ENCODE results near the gene HOATZ.

The HOATZ gene

DNA sequence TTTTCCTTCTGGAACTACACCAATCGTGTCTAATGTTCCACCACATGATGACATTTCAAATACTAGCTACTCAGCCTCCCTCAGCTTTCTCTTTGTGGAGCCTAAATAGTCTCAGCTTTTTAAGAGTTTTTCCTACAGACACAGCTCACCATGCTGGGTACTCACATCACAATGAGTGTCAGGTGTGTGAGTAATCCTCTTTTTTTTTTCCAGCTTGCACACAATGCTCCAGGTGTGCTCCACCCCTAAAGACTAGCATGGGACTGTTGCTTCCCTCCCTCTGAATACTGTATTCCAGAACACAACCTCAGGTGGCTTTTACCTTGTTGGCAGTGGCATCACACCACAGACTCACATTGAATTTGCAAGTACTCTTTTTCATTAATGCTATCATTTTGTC lies 14.1 kb upstream of the HOATZ start:
- no peak for DNase-seq (ENCODE audit: low read depth)
- TF ChIP-seq, protein P1, sequence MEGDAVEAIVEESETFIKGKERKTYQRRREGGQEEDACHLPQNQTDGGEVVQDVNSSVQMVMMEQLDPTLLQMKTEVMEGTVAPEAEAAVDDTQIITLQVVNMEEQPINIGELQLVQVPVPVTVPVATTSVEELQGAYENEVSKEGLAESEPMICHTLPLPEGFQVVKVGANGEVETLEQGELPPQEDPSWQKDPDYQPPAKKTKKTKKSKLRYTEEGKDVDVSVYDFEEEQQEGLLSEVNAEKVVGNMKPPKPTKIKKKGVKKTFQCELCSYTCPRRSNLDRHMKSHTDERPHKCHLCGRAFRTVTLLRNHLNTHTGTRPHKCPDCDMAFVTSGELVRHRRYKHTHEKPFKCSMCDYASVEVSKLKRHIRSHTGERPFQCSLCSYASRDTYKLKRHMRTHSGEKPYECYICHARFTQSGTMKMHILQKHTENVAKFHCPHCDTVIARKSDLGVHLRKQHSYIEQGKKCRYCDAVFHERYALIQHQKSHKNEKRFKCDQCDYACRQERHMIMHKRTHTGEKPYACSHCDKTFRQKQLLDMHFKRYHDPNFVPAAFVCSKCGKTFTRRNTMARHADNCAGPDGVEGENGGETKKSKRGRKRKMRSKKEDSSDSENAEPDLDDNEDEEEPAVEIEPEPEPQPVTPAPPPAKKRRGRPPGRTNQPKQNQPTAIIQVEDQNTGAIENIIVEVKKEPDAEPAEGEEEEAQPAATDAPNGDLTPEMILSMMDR (conservative IDR thresholded peaks at IDR 0.05; ENCODE audit: low read depth, low read length): no peak
- H3K4me3 ChIP-seq (ENCODE audit: low read depth, low read length): no peak overlapping the region

DNA sequence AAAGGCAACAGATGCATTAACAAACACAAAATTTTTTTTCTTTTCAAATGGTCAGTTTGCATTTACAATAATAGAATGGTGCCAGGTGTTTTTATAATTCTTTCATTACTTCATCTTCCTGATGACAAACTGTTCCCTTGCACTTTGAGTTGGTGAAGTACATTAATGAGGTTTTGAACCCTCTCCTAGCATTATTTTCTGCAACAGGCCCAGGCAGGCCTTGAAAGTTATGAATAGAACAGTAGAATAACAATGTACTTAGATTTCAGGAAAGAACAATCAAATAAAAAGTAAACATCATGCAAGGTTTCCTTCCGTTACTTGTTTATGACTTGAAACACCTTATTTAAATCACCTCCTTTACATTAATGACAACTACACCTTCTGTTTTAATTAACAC lies 12.0 kb upstream of the HOATZ start:
- DNase-seq (ENCODE audit: low read depth): no peak
- TF ChIP-seq, protein P1 (conservative IDR thresholded peaks at IDR 0.05; ENCODE audit: low read depth, low read length): no peak

DNA sequence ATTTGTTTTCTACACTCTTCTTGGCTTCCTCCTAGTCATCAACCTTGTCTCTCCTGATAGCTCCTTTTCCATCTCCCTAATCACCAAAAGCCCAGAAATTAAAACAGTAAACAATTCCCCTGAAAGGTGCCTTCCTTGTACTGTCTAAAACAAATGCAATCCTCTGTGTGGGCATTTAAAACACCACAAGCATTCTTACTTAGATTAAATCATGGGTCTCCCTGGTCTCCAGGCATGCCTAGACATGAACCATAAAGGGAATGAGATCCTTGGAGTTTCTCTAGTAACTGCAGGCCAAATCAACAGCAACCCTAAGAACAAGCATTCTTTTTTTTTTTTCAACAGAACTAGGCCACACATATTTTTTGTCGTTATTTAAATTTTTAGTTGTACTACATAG lies 4.3 kb upstream of the HOATZ start:
- TF ChIP-seq, protein P1 (conservative IDR thresholded peaks at IDR 0.05; ENCODE audit: low read depth, low read length): no peak
- no peak for DNase-seq (ENCODE audit: low read depth)
- no peak overlapping the region for H3K4me3 ChIP-seq (ENCODE audit: low read depth, low read length)

More for the DNA sequence above, 12.0 kb upstream of the HOATZ start:
- H3K4me3 ChIP-seq (ENCODE audit: low read depth, low read length): no peak overlapping the region

DNA sequence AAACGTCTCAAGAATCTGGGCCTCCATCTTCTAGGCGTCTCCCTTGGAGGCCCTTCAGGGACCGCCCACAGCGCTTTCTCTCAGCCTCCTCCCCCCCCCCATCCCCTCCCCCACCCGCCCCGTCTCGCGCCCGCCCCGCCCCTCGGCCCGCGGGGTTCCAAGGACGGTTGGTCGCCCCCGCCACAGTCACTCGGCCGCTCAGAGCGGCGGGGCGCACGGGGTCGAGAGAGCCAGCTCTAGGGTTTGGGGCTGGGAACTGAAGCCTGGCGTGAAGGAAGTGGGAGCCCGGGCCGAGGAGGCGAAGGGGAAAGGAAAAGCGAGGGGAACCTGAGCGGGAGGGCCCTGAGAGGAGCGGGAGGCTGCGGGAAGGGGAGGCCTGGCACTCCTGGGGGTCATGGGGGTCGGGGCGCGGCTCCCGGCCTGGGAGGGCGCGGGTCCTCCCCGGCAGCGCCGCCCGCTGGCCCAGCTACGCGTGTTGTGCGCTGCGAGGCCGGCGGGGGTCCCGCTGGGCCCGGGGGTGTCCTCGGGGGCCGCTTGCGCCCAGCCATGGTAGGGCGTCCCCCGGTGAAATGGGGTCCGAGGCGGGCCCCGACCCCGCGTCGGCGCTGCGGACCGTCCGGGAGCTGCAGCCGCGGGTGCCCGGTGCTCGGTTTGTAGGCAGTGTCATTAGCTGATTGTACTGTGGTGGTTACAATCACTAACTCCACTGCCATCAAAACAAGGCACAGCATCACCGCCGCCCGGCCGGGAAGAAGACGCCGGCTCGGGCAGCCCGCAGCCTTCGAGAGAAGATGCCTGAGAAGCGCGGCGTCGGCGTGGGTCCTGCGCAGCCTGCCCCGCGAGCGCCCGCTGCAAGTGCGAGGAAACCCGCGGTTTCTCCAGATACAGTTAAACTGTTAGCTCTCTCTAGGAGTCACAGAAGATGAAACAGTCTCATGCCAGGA lies 2.0 kb upstream of the HOATZ start, which contains the start of gene BTG4:
BTG4 (minus strand) TSS at position 91 of the 944 bp plus-strand sequence. CDS start 13,610 bp downstream, outside the sequence.
- no peak for DNase-seq (ENCODE audit: low read depth)
- peak within 1 kb of the TSS; percentile 55 for H3K4me3 ChIP-seq (ENCODE audit: low read depth, low read length)
- TF ChIP-seq, protein P1 (conservative IDR thresholded peaks at IDR 0.05; ENCODE audit: low read depth, low read length): no peak

DNA sequence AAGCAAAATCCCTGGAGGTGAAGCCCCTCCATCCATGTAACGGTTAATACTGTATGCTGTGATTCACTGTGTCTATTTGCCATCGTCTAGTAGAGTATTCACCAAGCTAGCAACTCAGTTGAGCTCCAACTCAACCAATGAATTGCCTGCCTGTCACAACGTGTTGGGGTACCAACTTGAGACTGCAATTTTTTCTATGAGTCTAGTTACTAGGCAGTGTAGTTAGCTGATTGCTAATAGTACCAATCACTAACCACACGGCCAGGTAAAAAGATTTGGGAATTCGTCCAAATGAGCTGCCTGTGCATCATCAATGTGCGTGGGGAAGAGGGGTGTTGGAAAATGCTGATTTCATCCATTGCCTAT lies 1.4 kb upstream of the HOATZ start:
- DNase-seq (ENCODE audit: low read depth): no peak
- H3K4me3 ChIP-seq (ENCODE audit: low read depth, low read length): peak overlapping the region; percentile 55
- TF ChIP-seq, protein P1 (conservative IDR thresholded peaks at IDR 0.05; ENCODE audit: low read depth, low read length): no peak

DNA sequence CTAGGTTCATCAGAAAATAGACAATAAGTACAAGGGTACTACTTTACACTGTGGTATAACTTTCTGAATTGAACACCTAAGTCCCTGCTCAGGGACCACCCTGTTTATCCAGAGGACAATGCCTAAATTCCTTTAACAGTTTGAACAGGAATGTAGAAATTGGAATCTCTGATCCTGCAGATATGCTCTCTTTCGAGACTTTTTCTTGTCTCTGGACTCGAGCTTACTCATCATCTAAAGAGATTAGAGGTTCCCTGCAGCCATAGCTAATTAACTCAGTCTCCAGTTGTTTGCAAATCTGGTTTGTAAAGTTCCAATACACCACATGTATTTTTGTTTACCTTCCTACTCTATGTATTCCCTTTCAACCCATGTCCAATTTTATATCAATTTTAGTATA lies 1.0 kb downstream of the HOATZ start:
- TF ChIP-seq, protein P1 (conservative IDR thresholded peaks at IDR 0.05; ENCODE audit: low read depth, low read length): no peak
- H3K4me3 ChIP-seq (ENCODE audit: low read depth, low read length): no peak overlapping the region
- no peak for DNase-seq (ENCODE audit: low read depth)

DNA sequence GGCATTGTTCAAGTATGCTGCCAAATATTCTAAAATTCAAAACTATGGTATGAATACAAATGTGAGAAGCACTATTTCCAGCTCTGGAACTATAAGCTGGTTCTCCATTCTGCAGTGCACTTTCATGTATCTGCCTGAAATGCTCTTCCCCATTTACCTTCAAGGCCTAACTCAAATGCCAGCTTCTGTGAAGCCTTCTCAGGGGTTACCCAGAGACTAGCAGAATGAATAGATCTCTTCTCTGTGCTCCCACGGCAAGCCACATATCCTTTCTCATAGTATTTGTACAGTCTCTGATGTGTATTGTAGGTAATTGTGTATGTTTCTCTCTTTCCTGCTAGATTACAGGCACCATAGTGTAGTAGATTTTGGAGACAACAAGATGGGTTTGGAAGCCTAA lies 4.1 kb downstream of the HOATZ start:
- DNase-seq (ENCODE audit: low read depth): no peak
- TF ChIP-seq, protein P1 (conservative IDR thresholded peaks at IDR 0.05; ENCODE audit: low read depth, low read length): no peak
- no peak overlapping the region for H3K4me3 ChIP-seq (ENCODE audit: low read depth, low read length)
